ENCODE results near the gene PTPRS. TPM values are rescaled to one million over a fixed set of nuclear protein-coding genes. Genes with fewer than 3 reads are reported as not detected.
"Not testable (repeated sequence)": the region's sequence is repeated elsewhere in the genome, so short reads cannot be mapped to it uniquely, and the experiment has no call there.

The PTPRS gene
- total RNA-seq, 1 experiment from 2014 or later, result 215 TPM

- DNase-seq (ENCODE audit: low spot score), result no peak
- POLR2A ChIA-PET (ENCODE audit: low non-redundant PET), result no interaction called here
- BruUV-seq (replicated peaks), result no TSS peak
- Histone ChIP-seq H3K4me1 (ENCODE audit: insufficient read depth, low read length, poor library complexity, severe bottlenecking) (no peaks in the 10 kb centered on the region), H3K36me3 (ENCODE audit: insufficient read depth, low read length, poor library complexity, severe bottlenecking) (no peaks in the 10 kb centered on the region), H3K9me3 (ENCODE audit: low read depth, low read length, poor library complexity, severe bottlenecking) (no peaks in the 10 kb centered on the region), H3K27me3 (replicated peaks; ENCODE audit: insufficient read depth, low read depth, low read length, poor library complexity) (no peaks in the 10 kb centered on the region), H3K4me3 (ENCODE audit: low read depth, low read length, poor library complexity, severe bottlenecking) (no peak overlapping the region), H3K27ac (ENCODE audit: low read depth, low read length, poor library complexity, severe bottlenecking) (no peak overlapping the region)
- no peak for TF ChIP-seq EZH2 (IDR thresholded peaks at IDR 0.05; ENCODE audit: borderline replicate concordance, low read depth, low read length, poor library complexity, severe bottlenecking)
- TF ChIP-seq CTCF (conservative IDR thresholded peaks at IDR 0.05; ENCODE audit: low read depth, low read length), result no peak
- CTCF ChIA-PET, result no interaction called here
- intact Hi-C loops (cut with micrococcal nuclease; ENCODE audit: unreplicated experiment), result no loop called here
These were observed 24.1 kb upstream of the PTPRS start for GRCh38 chr19:5364674-5365073.

GRCh38 chr19:5361839-5362238 is 21.2 kb upstream of the PTPRS start:
- H3K4me3 ChIP-seq (ENCODE audit: low read depth, low read length, poor library complexity, severe bottlenecking); CTCF ChIA-PET; BruUV-seq (replicated peaks); intact Hi-C loops (cut with micrococcal nuclease; ENCODE audit: unreplicated experiment); H3K27me3 ChIP-seq (replicated peaks; ENCODE audit: insufficient read depth, low read depth, low read length, poor library complexity); H3K36me3 ChIP-seq (ENCODE audit: insufficient read depth, low read length, poor library complexity, severe bottlenecking); H3K4me1 ChIP-seq (ENCODE audit: insufficient read depth, low read length, poor library complexity, severe bottlenecking); H3K9me3 ChIP-seq (ENCODE audit: low read depth, low read length, poor library complexity, severe bottlenecking); H3K27ac ChIP-seq (ENCODE audit: low read depth, low read length, poor library complexity, severe bottlenecking); DNase-seq (ENCODE audit: low spot score): not testable (repeated sequence)
- POLR2A ChIA-PET (ENCODE audit: low non-redundant PET), result interaction anchor here (0.6 kb wide), 1 partner anchor 194 kb away, joined by 3 read pairs; no protein-coding TSS in a partner anchor

- Histone ChIP-seq H3K36me3 (ENCODE audit: insufficient read depth, low read length, poor library complexity, severe bottlenecking) (no peaks in the 10 kb centered on the region), H3K9me3 (ENCODE audit: low read depth, low read length, poor library complexity, severe bottlenecking) (no peaks in the 10 kb centered on the region), H3K4me1 (ENCODE audit: insufficient read depth, low read length, poor library complexity, severe bottlenecking) (no peaks in the 10 kb centered on the region), H3K27me3 (replicated peaks; ENCODE audit: insufficient read depth, low read depth, low read length, poor library complexity) (no peaks in the 10 kb centered on the region), H3K4me3 (ENCODE audit: low read depth, low read length, poor library complexity, severe bottlenecking) (no peak overlapping the region), H3K27ac (ENCODE audit: low read depth, low read length, poor library complexity, severe bottlenecking) (no peak overlapping the region)
- POLR2A ChIA-PET (ENCODE audit: low non-redundant PET), result interaction anchor here (0.6 kb wide), 1 partner anchor 195 kb away, joined by 3 read pairs; no protein-coding TSS in a partner anchor
- intact Hi-C loops (cut with micrococcal nuclease; ENCODE audit: unreplicated experiment), result no loop called here
- TF ChIP-seq CTCF (conservative IDR thresholded peaks at IDR 0.05; ENCODE audit: low read depth, low read length), result no peak
- no peak for TF ChIP-seq EZH2 (IDR thresholded peaks at IDR 0.05; ENCODE audit: borderline replicate concordance, low read depth, low read length, poor library complexity, severe bottlenecking)
- BruUV-seq (replicated peaks), result no TSS peak
- no peak for DNase-seq (ENCODE audit: low spot score)
- CTCF ChIA-PET, result no interaction called here
These were observed 20.8 kb upstream of the PTPRS start for GRCh38 chr19:5361407-5361806.

GRCh38 chr19:5360003-5360780 is 19.6 kb upstream of the PTPRS start:
- Histone ChIP-seq H3K36me3 (ENCODE audit: insufficient read depth, low read length, poor library complexity, severe bottlenecking) (no peaks in the 10 kb centered on the region), H3K4me3 (ENCODE audit: low read depth, low read length, poor library complexity, severe bottlenecking) (no peak overlapping the region), H3K27me3 (replicated peaks; ENCODE audit: insufficient read depth, low read depth, low read length, poor library complexity) (no peaks in the 10 kb centered on the region), H3K4me1 (ENCODE audit: insufficient read depth, low read length, poor library complexity, severe bottlenecking) (no peaks in the 10 kb centered on the region), H3K27ac (ENCODE audit: low read depth, low read length, poor library complexity, severe bottlenecking) (no peak overlapping the region), H3K9me3 (ENCODE audit: low read depth, low read length, poor library complexity, severe bottlenecking) (no peaks in the 10 kb centered on the region)
- ChIA-PET CTCF (no interaction called here), POLR2A (ENCODE audit: low non-redundant PET) (no interaction called here)
- no peak for DNase-seq (ENCODE audit: low spot score)
- no TSS peak for BruUV-seq (replicated peaks)
- intact Hi-C loops (cut with micrococcal nuclease; ENCODE audit: unreplicated experiment), result no loop called here
- TF ChIP-seq EZH2 (IDR thresholded peaks at IDR 0.05; ENCODE audit: borderline replicate concordance, low read depth, low read length, poor library complexity, severe bottlenecking), result no peak
- no peak for TF ChIP-seq CTCF (conservative IDR thresholded peaks at IDR 0.05; ENCODE audit: low read depth, low read length)

Data from A673 (cell line).